HepG2 (cell line): ENCODE measurements around the gene PRR12. TPM values are rescaled to one million over a fixed set of nuclear protein-coding genes. Genes with fewer than 3 reads are reported as not detected.

ENCODE experiments used
- ARNT ChIP-seq: fragments of 450-650 bp; IDR thresholded peaks from 2 replicates; pipeline ENCODE4 v1.6.1; 2017
- ATF2 ChIP-seq: sonication (generic); formaldehyde crosslinking; IDR thresholded peaks from 2 replicates; pipeline ENCODE4 v1.4.0; 2020; ENCODE audit warnings: missing genetic modification reagents
- FOXK1 ChIP-seq: sonication (generic); formaldehyde crosslinking; IDR thresholded peaks from 2 replicates; pipeline ENCODE4 v1.4.0; 2020; ENCODE audit warnings: low read depth, missing genetic modification reagents, borderline replicate concordance
- GABPA ChIP-seq, 2 experiments: IDR thresholded peaks; 2 replicates each; pipeline ENCODE4 v1.6.1; 2011 to 2016; ENCODE audit warnings: low read depth in 2 of 2, low read length in 1 of 2, missing biosample characterization in 1 of 2, missing genetic modification characterization in 1 of 2
- HDAC2 ChIP-seq: sonication (generic); formaldehyde crosslinking; IDR thresholded peaks from 2 replicates; pipeline ENCODE4 v1.4.0; 2020; ENCODE audit warnings: missing genetic modification reagents
- HNF4G ChIP-seq, 2 experiments: sonication (generic) in 1 of 2; formaldehyde crosslinking in 1 of 2; IDR thresholded peaks; 2 replicates each; pipeline versions ENCODE4 v1.4.0 to v1.6.1; 2011 to 2020; ENCODE audit warnings: borderline replicate concordance in 2 of 2, low read depth in 2 of 2, mild to moderate bottlenecking in 2 of 2, low read length in 1 of 2, missing genetic modification reagents in 1 of 2, moderate library complexity in 1 of 2
- MAZ ChIP-seq, 2 experiments: sonication (generic) in 1 of 2; formaldehyde crosslinking in 1 of 2; IDR thresholded peaks; 2 replicates each; pipeline versions ENCODE4 v1.5.0 to v1.6.1; 2012 to 2020; ENCODE audit warnings: low read depth in 2 of 2, mild to moderate bottlenecking in 2 of 2, borderline replicate concordance in 1 of 2, improper control_type of control experiment in 1 of 2, low read length in 1 of 2, missing genetic modification reagents in 1 of 2, moderate library complexity in 1 of 2
- NFATC3 ChIP-seq: sonication (generic); formaldehyde crosslinking; IDR thresholded peaks from 2 replicates; pipeline ENCODE4 v1.5.1; 2020; ENCODE audit warnings: mild to moderate bottlenecking, missing genetic modification reagents
- NR2C2 ChIP-seq: sonication (generic); formaldehyde crosslinking; IDR thresholded peaks from 2 replicates; pipeline ENCODE4 v1.4.0; 2020; ENCODE audit warnings: missing genetic modification reagents, mild to moderate bottlenecking, moderate library complexity, borderline replicate concordance
- PAX8 ChIP-seq: sonication (generic); formaldehyde crosslinking; IDR thresholded peaks from 2 replicates; pipeline ENCODE4 v1.8.0; 2022; ENCODE audit warnings: mild to moderate bottlenecking, missing genetic modification reagents, borderline replicate concordance
- POGZ ChIP-seq: sonication (generic); formaldehyde crosslinking; IDR thresholded peaks from 2 replicates; pipeline ENCODE4 v1.4.0; 2020; ENCODE audit warnings: mild to moderate bottlenecking, missing genetic modification reagents
- RAD21 ChIP-seq: fragments of 450-650 bp; formaldehyde crosslinking; IDR thresholded peaks from 2 replicates; pipeline ENCODE4 v1.5.0; 2020; ENCODE audit warnings: mild to moderate bottlenecking
- SAFB2 ChIP-seq: sonication (generic); formaldehyde crosslinking; IDR thresholded peaks from 2 replicates; pipeline ENCODE4 v1.5.1; 2020; ENCODE audit warnings: missing genetic modification reagents, low read depth, mild to moderate bottlenecking, borderline replicate concordance
- SNRNP70 ChIP-seq: fragments of 200-400 bp; formaldehyde crosslinking; IDR thresholded peaks from 2 replicates; pipeline ENCODE4 v1.6.1; 2017; ENCODE audit warnings: mild to moderate bottlenecking, low read depth, low read length, moderate library complexity
- SP5 ChIP-seq: IDR thresholded peaks from 2 replicates; pipeline ENCODE4 v1.6.1; 2016; ENCODE audit warnings: low read depth, borderline replicate concordance
- SPEN ChIP-seq: sonication (generic); formaldehyde crosslinking; IDR thresholded peaks from 2 replicates; pipeline ENCODE4 v1.5.1; 2020; ENCODE audit warnings: low read depth, mild to moderate bottlenecking, missing genetic modification reagents
- TCF12 ChIP-seq, 2 experiments: fragments of 450-650 bp in 1 of 2; sonication (generic) in 1 of 2; formaldehyde crosslinking in 1 of 2; IDR thresholded peaks; 2 replicates each; pipeline versions ENCODE4 v1.6.1 to v1.8.0; 2017 to 2022; ENCODE audit warnings: antibody characterized with exemption in 1 of 2, mild to moderate bottlenecking in 1 of 2, missing genetic modification reagents in 1 of 2, moderate library complexity in 1 of 2
- ZBTB43 ChIP-seq: sonication (generic); formaldehyde crosslinking; conservative IDR thresholded peaks from 2 replicates; pipeline ENCODE4 v1.4.0; 2020; ENCODE audit warnings: missing genetic modification reagents
- ZNF160 ChIP-seq: sonication (generic); formaldehyde crosslinking; IDR thresholded peaks from 2 replicates; pipeline ENCODE4 v1.8.0; 2022; ENCODE audit warnings: mild to moderate bottlenecking, inconsistent platforms, missing genetic modification reagents
- ZNF225 ChIP-seq: sonication (generic); formaldehyde crosslinking; IDR thresholded peaks from 2 replicates; pipeline ENCODE4 v1.4.0; 2020; ENCODE audit warnings: mild to moderate bottlenecking, missing genetic modification reagents
- ZNF605 ChIP-seq: sonication (generic); formaldehyde crosslinking; IDR thresholded peaks from 2 replicates; pipeline ENCODE4 v1.8.0; 2022; ENCODE audit warnings: mild to moderate bottlenecking, missing genetic modification reagents
- ZNF746 ChIP-seq: sonication (generic); formaldehyde crosslinking; IDR thresholded peaks from 2 replicates; pipeline ENCODE4 v1.8.0; 2022; ENCODE audit warnings: mild to moderate bottlenecking, missing genetic modification reagents
- ZNF891 ChIP-seq: sonication (generic); formaldehyde crosslinking; IDR thresholded peaks from 2 replicates; pipeline ENCODE4 v1.5.0; 2020; ENCODE audit warnings: mild to moderate bottlenecking, missing genetic modification reagents
- ZSCAN12 ChIP-seq: sonication (generic); formaldehyde crosslinking; IDR thresholded peaks from 2 replicates; pipeline ENCODE4 v1.9.0; 2021; ENCODE audit warnings: mild to moderate bottlenecking, missing genetic modification reagents
- ZSCAN25 ChIP-seq: sonication (generic); formaldehyde crosslinking; IDR thresholded peaks from 2 replicates; pipeline ENCODE4 v1.8.0; 2022; ENCODE audit warnings: mild to moderate bottlenecking, missing genetic modification reagents
- polyA plus RNA-seq, 8 experiments: library from polyadenylated mRNA; depleted of rRNA in 3 of 8; stranded (reverse) in 7 of 8; unstranded in 1 of 8; fragments of >200 nt; fragmentation: Illumina TruSeq in 4 of 8; extraction: Trizol in 4 of 8; gene quantifications; 2 replicates each; pipeline versions ENCODE4 v1.2.1 to v1.2.3, GENCODE V29; 2011 to 2016; ENCODE audit warnings: low read depth in 4 of 8, missing spikeins in 1 of 8, mixed read lengths in 1 of 8; ENCODE audit not compliant: insufficient read depth in 1 of 8
- total RNA-seq, 5 experiments: library from RNA; depleted of rRNA; stranded (reverse); fragments of >200 nt; fragmentation: Illumina TruSeq; extraction: Trizol; gene quantifications; 2 replicates each; pipeline ENCODE4 v1.2.3, GENCODE V29; 2016; ENCODE audit warnings: low read depth in 1 of 5

Gene PRR12
- total and polyA plus RNA-seq, 2 of the 13 experiments (the other 11 are each of a cell fraction or from before 2014, with no cell fraction given): 0.62 to 1.5 TPM

- TF ChIP-seq ZNF225 (CRISPR knock-in tag) (peak; percentile 71; the same call in 1 of the 2 replicates), ZSCAN25 (CRISPR knock-in tag) (no peak), SP5 (CRISPR knock-in tag) (peak; percentile 68; the same call in 1 of the 2 replicates), RAD21 (CRISPR knock-in tag) (0 out of 2 replicates have a peak, but pooled peaks have one; percentile 11), SAFB2 (CRISPR knock-in tag) (0 out of 2 replicates have a peak, but pooled peaks have one; percentile 47), HDAC2 (CRISPR knock-in tag) (peak; percentile 23; the same call in 1 of the 2 replicates), ATF2 (CRISPR knock-in tag) (peak; percentile 56; the same call in 1 of the 2 replicates), NR2C2 (CRISPR knock-in tag) (peak; percentile 60), ZNF891 (CRISPR knock-in tag) (peak; percentile 60), MAZ (IDR thresholded peaks at IDR 0.05; ENCODE audit: borderline replicate concordance, low read depth, low read length) (peak; percentile 47; the same call in 1 of the 2 replicates), MAZ (CRISPR knock-in tag; IDR thresholded peaks at IDR 0.05; ENCODE audit: low read depth) (no peak; the same call in 1 of the 2 replicates), PAX8 (no peak), ZSCAN12 (CRISPR knock-in tag) (0 out of 2 replicates have a peak, but pooled peaks have one; percentile 28), SNRNP70 (no peak), FOXK1 (CRISPR knock-in tag) (0 out of 2 replicates have a peak, but pooled peaks have one; percentile 33), SPEN (CRISPR knock-in tag) (peak; percentile 15; the same call in 1 of the 2 replicates), ZBTB43 (0 out of 2 replicates have a peak, but pooled peaks have one; percentile 14), ZNF160 (CRISPR knock-in tag) (peak; percentile 79; the same call in 1 of the 2 replicates), TCF12 (IDR thresholded peaks at IDR 0.05) (no peak), TCF12 (CRISPR knock-in tag; IDR thresholded peaks at IDR 0.05) (0 out of 2 replicates have a peak, but pooled peaks have one; percentile 20), ZNF605 (CRISPR knock-in tag) (0 out of 2 replicates have a peak, but pooled peaks have one; percentile 18), HNF4G (IDR thresholded peaks at IDR 0.05; ENCODE audit: borderline replicate concordance, low read depth, low read length) (no peak), HNF4G (CRISPR knock-in tag; IDR thresholded peaks at IDR 0.05; ENCODE audit: borderline replicate concordance, low read depth) (0 out of 2 replicates have a peak, but pooled peaks have one; percentile 11), NFATC3 (CRISPR knock-in tag) (0 out of 2 replicates have a peak, but pooled peaks have one; percentile 38), POGZ (CRISPR knock-in tag) (peak; percentile 47; the same call in 1 of the 2 replicates), ZNF746 (CRISPR knock-in tag) (no peak; the same call in 1 of the 2 replicates), ARNT (no peak), GABPA (IDR thresholded peaks at IDR 0.05; ENCODE audit: low read depth, low read length) (no peak), GABPA (CRISPR knock-in tag; IDR thresholded peaks at IDR 0.05; ENCODE audit: low read depth) (peak; percentile 64; the same call in 1 of the 2 replicates)
These were observed 661 bp upstream of the PRR12 start (continued) for GRCh38 chr19:49590071-49590970.
